ENCODE results near the gene SDE2.
"Not testable (repeated sequence)": the region's sequence is repeated elsewhere in the genome, so short reads cannot be mapped to it uniquely, and the experiment has no call there.

The SDE2 gene
- total RNA-seq: 69.0 to 76.6 reads per million in 2 donors

DNA sequence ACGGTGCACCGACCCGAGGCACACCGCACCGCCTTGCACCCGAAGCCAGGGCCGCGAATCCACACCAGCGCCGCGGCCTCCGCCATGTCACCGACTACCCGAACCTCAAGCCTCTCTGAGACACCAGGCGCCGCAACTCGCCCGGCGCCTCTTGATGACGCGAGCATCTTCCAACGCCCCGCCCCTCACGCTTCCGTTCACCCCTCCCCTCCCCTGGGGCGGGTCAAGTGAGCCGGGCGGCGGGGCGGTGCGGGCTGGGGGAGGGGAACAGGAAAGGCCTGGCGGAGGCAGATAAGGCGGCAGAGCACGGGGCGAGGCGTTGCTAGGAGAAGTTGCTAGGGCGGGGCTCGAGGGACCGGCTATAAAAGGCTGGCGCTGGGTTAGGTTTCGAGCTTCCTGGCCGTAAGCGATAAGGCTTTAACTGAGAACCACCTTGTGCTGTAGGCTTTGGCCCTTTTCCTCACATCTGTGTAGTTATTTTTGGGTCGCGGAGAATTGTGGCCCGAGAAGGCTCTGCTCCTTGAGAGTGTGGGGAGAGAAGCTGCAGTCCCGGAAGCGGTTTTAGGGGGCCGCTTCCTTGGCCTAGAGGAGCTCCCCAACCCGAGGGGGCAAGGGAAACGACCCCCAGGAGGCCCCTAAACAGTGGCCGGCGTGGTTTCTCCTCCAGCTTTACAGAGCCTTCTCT, at the start of gene SDE2:
Gene SDE2 (minus strand): TSS at position 117 of the 685 bp plus-strand sequence. CDS start 31 bp downstream, at position 86.
- DNase-seq: peak; percentile 99

DNA sequence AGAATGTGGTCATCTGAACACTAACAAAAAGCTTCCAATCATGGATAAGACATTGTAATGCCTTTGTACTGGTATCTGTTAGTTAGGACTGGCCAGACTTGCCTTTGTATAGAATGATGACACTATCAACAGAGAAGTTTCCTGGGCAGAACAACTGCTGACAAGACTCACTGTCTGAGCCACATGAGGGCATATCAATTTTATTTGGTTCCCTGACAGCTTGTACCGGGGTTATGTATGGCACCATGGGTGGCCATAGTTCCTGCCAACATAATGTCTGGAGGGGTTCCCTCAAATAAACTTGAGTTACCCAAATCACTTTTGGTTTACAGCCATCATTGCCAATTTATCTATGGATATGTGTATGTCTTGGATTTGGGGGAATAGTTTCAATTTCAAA, 49.7 kb upstream of the SDE2 start:
- no peak for DNase-seq

- no peak for DNase-seq
Observed at GRCh38 chr1:226047495-226047894, 48.4 kb upstream of the SDE2 start.

GRCh38 chr1:226046240-226046639, 47.1 kb upstream of the SDE2 start:
- no peak for DNase-seq

GRCh38 chr1:226044514-226045101, 45.5 kb upstream of the SDE2 start:
- DNase-seq: no peak

GRCh38 chr1:226041419-226041818, 42.3 kb upstream of the SDE2 start:
- no peak for DNase-seq

DNA sequence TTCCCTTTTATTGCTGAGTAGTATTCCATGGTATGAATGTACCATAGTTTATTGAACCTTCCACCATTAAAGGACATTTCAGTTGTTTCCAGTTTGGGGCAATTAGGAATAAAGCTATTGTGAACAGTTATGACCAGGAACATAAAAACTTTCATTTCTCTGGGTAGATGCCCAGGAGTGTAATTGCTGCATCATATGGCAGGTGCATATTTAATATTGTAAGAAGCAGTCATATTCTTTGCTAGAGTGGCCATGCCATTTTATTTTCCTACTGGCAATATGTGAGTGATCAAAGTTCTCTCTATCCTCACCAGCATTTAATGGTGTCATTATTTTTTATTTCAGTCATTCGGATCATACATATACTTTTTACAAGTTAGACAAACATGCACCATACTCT, 39.5 kb upstream of the SDE2 start:
- DNase-seq: no peak

- DNase-seq: no peak
Observed at GRCh38 chr1:226035915-226036314, 36.8 kb upstream of the SDE2 start.

DNA sequence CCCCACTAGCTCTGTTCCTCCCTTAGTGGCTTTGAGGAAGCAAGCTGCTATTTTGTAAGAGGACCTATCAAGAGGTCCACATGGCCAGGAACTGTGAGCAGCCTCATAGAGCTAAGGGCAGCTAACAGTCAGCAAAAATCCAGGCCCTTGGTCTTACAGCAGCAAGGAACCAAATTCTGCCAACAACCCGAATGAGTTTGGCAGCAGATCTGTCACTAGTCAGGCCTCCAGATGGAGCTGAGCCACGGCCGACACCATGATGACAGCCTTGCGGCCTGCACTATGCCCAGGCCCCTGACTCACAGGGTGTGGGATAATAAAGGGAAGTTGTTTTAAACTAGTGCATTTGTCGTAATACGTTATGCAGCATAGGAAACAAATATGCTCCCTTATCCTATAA, 35.3 kb upstream of the SDE2 start:
- DNase-seq: no peak

DNA sequence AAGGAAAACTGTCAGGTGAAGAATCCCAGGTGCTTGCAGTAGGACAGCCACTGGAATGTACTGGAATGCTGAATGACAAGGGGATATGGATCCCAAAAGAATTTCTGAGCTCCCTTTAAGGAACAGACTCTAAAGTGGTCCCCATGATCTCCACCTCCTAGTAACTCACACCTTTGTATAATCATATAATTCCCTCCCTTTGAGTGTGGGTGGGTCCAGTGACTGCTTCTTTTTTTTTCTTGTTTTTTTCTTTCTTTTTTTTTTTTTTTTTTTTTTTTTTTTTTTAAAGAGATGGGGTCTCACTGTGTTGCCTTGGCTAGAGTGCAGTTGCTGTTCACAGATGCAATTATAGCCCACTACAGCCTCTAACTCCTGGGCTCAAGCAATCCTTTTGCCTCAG, 34.8 kb upstream of the SDE2 start:
- no peak for DNase-seq

DNA sequence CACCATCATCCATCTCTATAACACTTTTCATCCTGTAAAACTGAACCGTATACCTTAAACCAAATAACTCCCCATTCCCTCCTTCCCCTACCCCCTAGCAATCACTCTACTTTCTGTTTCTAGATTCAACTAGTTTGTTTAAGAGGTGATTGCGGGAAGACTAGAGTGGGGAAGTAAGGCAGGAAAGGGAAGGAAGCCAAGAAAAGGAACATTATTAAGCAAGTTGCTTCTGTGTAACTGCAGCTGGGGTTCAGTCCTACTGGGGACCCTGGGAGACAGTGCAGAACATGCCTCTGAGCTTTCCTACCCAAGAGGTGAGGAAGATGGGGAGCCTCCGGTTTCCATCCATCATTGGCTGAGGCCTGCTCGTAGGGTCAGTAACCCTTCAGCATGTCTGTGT, 34.4 kb upstream of the SDE2 start:
- DNase-seq: no peak

- no peak for DNase-seq
Observed at GRCh38 chr1:226029568-226030225, 30.6 kb upstream of the SDE2 start.

DNA sequence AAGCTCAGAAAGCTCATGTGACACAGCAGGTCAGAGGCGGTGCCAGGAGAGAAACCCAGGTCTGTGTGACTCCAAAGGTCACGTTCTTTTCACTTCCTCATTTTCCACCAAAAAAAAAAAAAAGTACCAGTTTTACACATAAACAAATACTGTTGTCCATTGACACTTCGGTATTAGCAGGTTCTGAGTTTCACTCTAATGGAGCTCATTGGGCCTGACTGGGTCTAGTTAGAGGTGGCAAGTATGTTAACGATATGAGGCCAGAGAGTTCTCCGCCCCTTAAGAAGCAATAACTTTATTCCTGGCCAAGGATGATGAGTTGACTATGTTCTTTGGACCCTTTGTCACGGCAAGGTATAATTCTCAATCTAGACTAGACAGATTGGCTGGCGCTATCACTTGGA, 30.0 kb upstream of the SDE2 start:
- DNase-seq: no peak

DNA sequence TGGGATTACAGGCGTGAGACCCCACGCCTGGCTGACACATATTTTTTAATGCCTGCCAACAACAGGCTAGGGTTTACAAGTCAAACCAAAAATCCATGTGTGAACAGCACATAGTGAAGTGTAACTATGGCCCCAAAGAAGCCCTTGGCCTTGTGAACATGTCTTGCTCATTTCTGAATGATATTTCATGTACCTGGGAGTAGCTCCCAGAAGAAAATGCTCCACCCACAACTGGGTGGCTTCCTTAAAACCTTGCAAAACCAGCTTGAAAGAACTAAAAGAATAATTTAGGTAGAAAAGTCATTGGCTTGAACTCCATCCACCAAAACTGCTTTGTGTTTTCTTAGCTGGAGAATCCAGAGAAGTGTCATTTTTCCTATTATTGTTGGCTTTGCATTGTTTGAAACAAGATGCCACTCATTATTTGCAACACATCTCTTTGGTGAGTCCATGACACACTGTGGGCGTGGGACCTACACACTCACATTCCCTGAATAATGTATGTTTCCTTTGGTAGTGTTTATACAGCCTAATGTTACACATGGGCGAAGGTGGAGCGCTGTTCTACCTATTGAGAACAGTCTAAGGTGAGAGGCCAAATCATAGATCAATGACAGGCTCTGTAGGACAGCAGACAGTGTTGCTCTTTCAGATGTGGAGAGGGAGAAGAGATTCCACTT, 28.5 kb upstream of the SDE2 start:
- no peak for DNase-seq

DNA sequence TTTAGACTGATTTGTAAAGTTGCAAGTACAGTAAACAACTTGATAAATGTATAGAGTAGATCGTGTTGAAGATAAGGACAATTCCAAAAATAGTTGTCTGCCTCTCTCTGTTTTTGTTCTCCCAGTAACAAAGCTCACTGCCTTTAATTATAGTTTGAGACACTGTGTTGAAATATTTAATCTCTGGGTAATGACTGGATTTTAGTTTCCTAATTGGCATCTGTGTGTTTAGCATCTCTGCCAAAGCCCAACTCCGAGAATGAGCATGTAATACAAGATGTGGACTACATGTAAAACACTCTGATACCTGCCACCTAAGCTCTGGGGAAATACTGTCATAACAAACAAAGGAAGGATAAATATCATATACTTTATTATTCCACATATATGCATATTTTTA, 27.7 kb upstream of the SDE2 start:
- no peak for DNase-seq

DNA sequence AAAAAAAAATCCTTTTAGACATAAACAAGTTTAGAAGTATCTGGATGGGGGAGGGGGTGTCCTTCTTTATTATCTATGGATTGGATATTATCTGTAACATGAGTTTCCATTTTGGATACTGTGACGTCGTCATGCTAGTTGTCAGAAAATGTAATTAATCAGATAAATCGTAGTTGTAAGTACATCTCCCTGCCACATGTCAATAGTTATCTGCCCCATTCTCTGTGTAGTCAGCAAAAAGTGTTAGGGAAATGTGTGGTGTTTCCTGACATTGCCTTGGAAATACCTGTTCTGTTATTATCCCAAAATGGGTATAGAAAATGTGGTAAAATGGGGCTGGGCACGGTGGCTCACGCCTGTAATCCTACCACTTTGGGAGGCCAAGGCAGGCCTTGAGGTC, 24.6 kb upstream of the SDE2 start:
- no peak for DNase-seq

DNA sequence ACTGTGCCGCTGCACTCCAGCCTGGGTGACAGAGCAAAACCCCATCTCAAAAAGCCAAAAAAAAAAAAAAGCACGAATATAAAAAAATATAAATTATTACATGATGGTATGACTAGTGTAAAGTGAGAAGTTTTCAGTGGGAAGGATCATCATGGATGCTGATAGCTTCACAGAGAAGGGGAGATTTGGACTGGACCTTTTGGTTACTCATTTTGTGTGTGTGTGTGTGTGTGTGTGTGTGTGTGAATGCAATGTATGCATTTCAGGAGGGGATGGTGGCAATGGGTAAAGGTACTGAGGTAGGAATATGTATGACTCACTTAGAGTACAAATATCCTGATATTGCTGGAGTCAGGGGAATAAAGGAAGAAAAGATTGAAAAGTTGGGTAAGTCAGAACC, 22.7 kb upstream of the SDE2 start:
- DNase-seq: no peak

- DNase-seq: no peak
Observed at GRCh38 chr1:226021401-226021800, 22.3 kb upstream of the SDE2 start.

DNA sequence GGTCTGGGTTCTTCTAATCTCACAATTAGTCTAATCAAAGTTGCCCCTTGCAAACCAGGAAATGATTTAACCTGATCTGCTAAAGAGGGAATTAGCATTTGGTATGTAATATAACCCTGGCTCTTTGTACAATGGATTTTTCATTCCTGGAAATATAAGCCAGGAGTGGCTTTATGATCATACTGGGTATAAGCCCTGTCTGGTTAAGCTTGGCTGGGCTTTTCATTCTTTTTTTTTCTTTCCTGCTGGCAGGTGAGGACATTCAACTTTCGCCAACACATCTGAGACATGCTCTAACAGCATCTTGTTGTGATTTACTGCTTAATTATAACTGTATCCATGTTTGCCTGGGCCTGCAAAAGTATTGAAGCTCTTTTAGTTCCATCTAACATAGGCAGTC, 20.4 kb upstream of the SDE2 start:
- no peak for DNase-seq

DNA sequence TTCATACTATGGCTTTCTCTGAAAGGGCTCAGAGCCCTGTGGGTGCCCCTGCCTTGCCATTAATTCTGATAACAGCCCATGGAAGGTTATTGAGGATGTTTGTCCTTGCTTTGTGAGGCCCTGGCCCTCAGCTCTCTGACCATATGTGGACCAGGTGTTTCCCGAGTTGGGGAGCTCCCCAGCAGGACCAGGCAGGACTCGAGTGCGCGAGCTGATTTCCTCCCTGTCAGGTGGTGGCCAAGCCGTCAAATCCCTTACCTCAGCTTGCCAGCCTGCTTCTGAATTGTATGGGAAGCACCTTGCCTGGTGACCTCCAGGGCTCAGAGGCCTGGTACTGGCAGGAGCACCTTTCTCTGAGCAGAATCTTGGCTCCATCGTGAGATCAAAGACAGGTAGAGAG, 17.9 kb upstream of the SDE2 start:
- DNase-seq: no peak

DNA sequence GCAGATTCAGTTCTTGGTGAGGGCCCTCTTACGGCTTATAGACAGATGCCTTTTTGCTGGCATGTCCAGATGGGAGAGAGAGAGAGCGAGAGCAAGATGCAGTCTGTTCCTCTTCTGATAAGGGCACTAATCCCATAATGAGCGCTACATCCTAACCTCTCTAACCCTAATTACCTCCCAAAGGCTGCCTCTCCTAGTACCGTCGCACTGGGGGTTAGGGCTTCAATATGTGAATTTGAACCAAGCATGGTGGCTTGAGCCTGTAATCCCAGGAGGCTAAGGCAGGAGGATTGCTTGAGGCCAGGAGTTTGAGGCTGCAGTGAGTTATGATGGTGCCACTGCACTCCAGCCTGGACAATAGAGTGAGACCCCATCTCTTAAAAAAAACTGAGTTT, 10.5 kb upstream of the SDE2 start:
- no peak for DNase-seq

- not testable (repeated sequence) for DNase-seq
Observed at GRCh38 chr1:226007126-226007892, 8.2 kb upstream of the SDE2 start.

GRCh38 chr1:226006686-226007085, 7.5 kb upstream of the SDE2 start:
- no peak for DNase-seq

All from activated gamma-delta T cell (primary cell).